ENCODE data around the gene PRSS33.

DNA sequence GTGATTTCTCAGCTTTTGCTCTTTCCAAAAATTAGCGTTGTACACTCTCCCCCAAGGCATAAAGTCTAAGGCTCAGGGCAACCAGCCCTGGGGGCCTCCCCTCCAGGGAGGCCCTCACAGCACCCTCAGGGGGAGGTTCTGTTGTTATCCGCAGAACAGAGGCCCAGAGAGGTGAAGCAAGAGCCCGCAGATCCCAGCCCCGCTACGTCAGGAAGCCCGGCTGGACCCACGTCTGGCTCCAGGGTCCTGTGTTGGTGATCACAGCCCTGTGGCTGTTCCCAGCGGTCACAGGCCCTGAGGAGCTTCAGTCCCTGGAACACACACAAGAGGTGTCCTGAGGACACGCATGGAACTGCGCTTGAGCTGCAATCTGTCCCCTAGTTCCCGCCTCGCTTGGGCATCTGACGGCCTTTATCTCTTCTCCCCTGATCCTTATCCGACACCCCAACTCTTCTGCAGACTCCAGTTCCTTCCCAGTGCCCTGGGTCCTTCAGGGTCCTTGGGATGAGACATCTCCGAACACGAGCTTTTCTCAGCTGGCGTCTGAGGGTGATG, 41.6 kb upstream of the PRSS33 start:
- TF ChIP-seq POLR2A (IDR thresholded peaks at IDR 0.05; ENCODE audit: extremely low read depth, insufficient read length) (no peak), MAX (IDR thresholded peaks at IDR 0.05; ENCODE audit: low read depth, low read length) (no peak)

Data from NB4 (cell line).